SH-SY5Y (cell line): ENCODE measurements around the gene DALRD3.

Experiments
- GATA2 ChIP-seq: IDR thresholded peaks from 2 replicates; pipeline ENCODE4 v1.6.1; 2011; ENCODE audit warnings: mild to moderate bottlenecking, low read depth, low read length
- GATA3 ChIP-seq: IDR thresholded peaks from 2 replicates; pipeline ENCODE4 v1.6.1; 2011; ENCODE audit warnings: low read depth, mild to moderate bottlenecking, low read length, moderate library complexity

GRCh38 chr3:49015765-49016164 lies 2.6 kb downstream of the DALRD3 start:
- TF ChIP-seq GATA3 (no peak), GATA2 (no peak)
